GM19238 (cell line): Measurements from ENCODE around the gene CTSF.

Source experiments
- DNase-seq: peaks from one replicate; pipeline ENCODE4 v3.0.0; 2011; ENCODE audit warnings: low spot score; ENCODE audit not compliant: insufficient read length

The CTSF gene

DNA sequence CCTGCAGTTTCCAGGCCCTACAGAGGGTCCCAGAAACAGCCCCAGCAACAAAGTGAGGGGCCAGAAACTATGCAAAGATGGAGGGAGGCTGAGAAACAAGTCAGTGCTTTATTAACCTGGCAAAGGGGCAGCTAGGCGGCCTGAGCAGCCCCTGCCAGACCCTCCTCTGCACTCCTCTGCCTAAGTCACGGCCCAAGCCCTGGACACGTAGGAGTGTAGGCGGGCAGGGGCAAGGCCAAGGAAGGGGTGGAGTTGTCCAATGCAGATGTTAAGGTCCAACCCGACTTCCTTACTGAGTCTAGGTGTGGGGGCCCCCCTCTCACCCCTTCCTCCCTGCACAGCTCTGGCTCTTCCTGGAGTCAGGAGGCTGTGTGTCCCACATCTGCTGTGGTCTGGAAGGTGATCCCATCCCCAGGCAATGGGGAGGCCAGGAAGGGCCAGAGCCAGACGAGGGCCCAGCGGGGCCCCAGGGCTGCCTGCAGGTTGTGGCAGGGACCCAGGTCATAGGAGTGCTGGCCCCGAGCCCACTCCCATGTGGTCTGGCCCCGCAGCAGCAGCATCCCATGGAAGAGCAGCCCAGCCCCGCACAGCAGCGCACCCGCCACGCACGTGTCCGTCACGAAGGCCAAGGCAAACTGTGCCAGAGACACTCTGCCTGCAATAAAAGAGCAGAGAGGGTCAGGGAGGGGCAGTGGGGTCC, 29.1 kb downstream of the CTSF start:
- DNase-seq: no peak

DNA sequence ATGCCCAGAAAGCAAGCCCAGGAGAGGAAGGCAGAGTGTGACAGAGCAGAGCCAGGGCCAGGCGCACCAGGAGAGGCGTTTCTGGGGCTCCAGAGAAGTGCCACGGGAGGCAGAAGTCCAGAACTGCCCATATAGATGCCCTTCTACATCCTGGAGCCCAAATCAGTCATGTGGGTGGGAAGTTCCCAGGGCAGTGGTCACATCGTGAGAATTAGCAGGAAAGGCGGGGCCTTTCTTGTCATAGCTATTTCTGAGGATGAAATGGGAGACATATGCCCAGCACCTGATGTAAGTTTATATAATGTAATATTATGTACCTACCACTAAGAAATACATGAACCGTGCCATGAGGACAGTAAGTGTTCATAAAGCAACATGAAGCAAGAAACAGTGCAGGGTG, 35.6 kb downstream of the CTSF start:
- no peak for DNase-seq

DNA sequence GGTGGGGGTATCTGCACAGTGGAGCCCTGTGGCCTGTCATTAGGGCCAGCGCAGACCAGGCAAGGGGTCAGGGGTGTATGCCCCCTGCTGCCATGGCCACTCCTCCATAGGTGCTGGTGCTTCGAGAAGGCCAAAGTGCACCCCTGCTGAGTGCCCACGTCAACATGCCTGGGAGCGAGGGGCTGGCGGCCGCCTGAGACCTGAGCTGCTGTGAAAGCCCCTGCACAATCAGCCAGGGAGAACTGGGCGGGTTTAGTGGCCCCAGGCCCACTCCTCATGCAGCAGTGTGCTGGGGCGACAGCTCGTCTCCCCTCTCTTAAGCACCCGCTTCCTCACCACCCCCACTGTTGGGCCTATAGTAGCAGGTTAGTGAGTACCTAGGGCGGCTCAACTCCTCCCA, 36.6 kb downstream of the CTSF start:
- DNase-seq: no peak

DNA sequence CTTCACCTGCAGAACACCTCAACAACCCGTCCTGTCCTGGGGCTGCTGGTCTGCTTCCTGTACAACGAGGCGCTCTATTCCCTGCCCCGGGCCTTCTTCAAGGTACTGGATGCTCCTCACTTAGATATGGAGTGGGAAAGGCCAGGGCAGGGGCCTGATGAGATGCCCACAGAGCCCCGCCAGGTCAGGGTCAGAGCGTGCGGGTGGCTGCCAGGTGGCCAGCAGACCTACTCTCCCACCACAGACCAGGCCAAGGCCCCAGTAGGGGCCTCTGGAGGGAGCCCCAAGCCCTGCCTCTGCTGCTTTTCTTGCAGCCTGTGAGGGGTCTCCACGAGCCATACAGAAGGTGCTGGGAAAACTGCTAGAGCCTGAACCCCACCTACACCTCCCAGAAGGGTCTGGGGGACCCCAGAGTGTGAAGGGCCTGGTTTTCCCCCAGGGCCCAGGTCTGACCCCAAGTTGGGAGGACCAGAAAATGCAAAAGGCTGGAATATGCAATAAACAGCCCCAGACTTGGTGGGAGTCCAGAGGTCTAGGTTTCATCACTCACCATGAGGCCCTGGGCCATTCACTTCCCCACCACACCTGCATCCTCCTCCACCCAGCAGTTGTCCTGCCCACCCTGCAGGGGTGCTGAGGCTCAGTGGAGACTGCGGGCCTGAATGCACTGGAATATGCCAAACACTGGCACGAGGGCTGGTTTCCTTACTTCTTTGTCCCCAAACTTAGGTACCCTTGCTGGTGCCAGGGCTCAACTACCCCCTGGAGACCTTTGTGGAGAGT, 37.3 kb downstream of the CTSF start:
- DNase-seq: no peak

DNA sequence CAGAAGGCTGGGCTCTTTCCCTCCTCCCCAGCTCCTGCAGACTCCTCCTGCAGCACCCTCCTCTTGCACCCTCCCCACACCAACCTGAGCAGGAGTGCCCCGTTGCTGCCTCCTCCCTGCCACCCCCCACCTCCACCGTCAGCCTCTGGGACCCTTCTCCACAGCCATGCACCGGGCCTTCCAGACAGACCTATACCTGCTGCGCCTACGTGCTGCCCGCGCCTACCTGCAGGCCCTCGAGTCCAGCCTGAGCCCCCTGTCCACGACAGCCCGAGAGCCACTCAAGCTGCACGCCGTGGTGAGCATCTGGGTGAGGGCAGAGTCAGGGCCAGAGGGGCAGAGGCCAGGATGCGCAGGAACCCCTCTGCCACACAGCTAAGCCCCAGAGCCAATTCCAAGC, 38.8 kb downstream of the CTSF start:
- no peak for DNase-seq

DNA sequence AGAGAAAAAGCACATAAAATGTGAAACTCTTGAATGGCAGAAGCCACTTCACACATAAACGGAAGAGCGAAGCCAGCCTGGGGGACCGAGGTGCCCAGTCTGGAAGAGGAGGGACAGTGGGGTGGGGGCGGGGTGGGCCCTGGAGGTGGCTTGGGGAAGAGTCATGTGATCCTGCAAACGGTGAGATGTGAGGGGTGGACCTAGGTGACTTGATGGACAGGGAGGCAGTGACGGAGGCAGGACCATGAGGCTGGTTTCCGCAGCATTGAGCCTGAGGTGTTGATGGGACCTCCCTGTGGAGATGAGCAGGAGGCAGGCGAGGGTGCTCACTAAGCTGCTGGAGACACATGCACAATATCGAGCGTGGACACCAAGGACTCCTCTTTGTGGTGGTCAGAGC, 39.3 kb downstream of the CTSF start:
- DNase-seq: no peak

DNA sequence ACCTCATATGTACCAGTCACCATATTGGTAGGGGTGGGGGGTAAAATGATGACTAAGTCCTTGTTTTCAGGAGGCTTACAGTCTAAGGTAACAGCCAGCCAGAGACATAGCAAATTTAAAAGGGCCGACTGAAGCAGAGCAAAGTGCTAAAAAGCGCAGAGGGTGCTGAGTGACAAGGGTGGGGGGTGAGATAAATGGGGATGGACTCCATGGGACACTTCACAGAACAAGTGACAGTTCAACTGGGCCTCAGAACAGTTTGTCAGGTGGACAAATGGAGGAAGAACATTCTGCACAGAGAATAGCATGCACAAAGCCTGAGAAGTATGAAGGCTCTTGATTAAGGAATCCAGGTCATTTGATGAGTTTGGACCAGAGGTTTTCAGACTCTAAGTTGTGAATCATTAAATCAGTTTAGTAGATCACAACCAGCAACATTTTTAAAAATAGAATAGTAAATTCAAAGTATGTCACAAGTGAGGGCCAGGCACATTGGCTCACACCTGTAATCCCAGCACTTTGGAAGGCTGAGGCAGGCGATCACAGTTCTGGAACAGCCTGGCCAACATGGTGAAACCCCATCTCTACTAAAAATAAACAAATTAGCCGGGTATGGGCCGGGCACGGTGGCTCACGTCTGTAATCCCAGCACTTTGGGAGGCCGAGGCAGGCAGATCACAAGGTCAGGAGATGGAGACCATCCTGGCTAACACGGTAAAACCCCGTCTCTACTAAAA, 43.9 kb downstream of the CTSF start:
- no peak for DNase-seq

DNA sequence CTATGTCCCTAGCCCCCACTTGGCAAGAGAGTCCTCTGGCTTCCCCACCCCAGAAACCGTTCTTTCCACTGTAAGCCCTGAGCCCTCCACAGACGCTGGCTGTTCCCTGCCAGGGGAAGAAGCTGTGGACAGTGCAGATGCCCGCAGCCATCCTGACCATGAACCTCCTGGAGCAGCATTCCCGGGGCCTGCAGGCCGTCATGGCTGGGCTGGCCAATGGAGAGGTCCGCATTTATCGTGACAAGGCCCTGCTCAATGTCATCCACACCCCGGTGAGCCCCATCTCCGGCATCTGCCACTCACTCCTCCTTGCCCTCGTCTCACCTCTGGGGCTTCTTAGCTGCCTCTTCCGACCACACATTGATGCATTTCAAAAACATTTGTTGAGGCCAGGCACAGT, 44.8 kb downstream of the CTSF start:
- DNase-seq: no peak
